Inflammatory macrophage (primary cell): ENCODE data around the gene IL17A.
A peak's percentile ranks its signal among the peaks of the same experiment; 100 is the strongest.

Experiments
- DNase-seq, 2 donors: peaks; one replicate each; pipeline ENCODE4 v3.0.0-alpha.2; 2020 to 2022

IL17A gene

DNA sequence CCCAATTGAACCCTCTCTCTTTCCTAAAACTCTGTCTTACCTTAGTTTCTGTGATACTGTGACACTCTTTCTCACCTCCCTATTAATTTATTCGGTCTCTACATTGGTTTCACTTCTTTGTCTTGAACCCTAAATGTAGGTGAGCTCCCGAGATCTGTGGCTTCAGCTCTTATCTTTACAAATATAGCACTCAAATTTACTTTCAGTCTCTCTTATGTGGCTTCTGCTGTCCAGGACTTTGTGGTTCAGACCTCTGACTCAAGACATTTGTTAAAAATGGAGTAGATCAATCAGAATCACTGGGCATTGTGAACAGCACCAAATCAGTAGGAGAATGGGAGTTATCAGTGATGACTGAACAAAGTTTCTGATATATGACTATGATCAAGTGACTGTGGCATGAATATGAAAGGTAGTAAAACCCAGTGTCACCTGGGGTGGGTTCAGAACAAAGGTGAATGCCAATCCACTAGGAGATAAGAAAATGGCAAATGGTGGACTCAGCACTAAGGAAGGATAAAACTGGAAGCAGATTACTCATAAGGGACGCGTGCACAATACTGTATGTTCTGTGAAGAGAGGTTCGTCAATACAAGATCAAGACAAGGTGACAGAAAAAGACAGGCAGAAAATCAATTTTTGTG is 30.9 kb downstream of the IL17A start:
- DNase-seq: no peak

DNA sequence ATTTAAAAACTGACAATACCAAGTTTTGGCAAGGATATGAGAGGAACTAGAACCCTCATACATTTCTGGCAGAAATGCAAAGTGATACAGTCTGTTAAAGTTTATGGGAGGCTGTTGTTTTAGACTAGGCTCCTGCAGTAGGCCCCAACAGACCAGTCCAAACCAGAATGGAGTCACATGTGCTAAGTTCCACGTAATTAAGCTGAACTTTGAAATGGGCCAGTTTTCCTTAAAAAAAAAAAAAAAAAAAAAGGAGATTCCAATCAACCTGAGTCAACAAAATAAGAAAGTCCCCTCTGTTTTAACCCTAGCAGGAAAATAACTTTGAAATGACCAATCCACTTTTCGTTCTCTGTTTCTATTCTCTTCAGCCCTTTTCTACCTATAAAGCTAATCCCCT is 31.6 kb downstream of the IL17A start:
- DNase-seq: no peak

DNA sequence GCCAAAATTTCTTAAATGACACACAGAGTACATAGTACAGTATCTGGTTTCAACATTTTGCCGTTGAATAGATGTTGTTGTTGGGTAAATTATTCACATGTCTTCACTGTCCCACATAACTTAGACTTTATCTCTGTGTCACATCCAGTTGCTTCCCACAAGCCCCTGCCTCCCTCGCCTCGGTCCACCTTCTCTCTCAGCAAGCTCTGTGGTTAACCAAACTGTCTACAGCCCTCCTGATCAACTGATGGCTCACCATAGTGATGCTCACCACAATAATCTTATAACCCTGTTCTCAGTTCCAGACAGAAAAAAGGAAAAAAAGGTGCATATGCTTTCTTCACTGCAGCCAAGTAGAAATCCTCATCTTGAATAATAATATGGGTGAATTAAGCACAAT is 35.1 kb downstream of the IL17A start:
- DNase-seq: no peak

DNA sequence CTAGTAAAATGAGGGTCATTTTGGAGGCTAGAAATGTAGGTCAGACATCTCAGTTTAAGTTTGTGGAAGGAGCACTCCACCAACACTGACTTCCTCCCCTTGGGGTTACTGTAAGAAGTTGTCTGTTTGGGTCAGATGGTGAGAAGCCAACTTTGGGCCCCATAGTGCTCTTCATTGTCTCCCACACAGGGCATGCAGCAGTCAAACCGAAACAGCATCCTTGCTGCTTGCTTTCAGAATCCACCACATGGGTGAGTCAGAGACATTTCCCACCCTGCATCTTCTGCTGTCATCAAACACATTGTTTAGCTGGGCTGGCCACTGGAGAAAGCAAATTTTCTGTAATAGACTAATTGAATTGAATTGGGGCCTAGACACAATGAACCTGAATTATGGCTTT is 41.3 kb downstream of the IL17A start:
- DNase-seq: no peak

DNA sequence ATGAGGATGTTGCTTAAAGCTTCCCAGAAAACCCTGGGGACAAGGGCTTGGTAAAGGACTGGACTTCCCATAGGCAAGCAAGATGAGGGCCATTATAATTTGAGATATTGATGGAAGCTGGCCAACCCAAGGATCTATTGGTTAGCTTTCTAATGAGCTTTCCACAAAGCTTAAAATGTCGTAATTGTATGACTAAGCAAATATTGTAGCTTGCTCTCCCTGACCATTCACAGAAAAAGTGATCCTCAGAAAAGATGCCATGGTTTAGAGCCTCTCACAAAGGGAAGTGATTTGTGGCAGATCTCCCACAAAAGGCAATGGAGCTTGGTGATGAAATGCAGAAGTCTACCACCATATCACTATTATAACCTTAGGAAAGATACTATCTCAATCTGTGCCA is 44.5 kb downstream of the IL17A start:
- peak; percentile 1 to 15 for DNase-seq

DNA sequence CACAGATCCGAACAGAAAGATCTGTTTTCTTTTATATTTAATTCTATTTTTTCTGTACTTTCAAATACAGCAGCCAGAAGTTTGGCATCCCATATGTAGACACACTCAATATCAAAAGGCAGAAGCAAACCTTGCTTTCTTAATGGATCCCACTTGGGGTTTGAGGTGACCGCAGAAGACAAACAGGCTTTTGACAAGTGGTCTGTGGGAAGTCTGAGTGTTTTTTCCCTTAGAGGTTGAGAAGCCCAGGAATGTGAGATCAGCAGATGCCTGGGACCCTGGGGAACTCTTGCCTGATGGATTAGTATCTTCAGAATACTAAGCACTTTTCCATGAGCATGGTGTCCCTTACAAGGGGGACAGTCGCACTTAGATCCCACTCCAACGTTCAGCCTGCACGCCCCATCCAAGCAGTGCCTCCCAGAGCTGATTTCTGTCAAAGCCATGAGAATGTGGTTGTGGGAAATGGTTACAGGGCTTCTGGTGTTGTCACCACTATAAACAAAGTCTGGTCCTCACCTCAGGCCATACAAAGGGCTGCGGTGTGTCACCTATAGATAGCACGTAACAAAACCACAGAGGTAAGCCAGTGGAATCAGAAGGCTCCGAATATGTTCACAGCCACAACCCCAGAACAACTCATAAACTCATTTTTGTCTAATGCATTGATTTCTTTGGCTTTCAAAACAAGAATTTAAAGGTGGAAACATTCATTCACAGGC is 45.4 kb downstream of the IL17A start:
- no peak for DNase-seq

DNA sequence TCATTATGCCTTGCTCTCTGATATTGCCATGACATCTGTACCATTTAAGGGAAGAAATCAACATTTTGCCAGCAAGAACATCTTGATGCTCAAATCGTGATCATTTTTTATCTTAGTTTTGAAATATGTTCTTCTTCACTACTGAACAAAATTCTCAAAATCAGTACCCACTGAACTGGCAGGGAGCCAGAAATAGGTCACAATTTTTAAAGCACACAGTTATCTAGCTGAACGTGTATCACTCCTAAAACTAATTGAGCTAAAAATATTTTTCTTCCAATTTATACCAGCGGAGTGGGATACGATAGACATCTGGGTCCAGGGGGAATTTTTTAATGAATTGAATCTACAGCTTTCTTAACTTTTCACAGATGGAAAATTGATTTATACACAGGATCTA is 46.8 kb downstream of the IL17A start:
- no peak for DNase-seq

DNA sequence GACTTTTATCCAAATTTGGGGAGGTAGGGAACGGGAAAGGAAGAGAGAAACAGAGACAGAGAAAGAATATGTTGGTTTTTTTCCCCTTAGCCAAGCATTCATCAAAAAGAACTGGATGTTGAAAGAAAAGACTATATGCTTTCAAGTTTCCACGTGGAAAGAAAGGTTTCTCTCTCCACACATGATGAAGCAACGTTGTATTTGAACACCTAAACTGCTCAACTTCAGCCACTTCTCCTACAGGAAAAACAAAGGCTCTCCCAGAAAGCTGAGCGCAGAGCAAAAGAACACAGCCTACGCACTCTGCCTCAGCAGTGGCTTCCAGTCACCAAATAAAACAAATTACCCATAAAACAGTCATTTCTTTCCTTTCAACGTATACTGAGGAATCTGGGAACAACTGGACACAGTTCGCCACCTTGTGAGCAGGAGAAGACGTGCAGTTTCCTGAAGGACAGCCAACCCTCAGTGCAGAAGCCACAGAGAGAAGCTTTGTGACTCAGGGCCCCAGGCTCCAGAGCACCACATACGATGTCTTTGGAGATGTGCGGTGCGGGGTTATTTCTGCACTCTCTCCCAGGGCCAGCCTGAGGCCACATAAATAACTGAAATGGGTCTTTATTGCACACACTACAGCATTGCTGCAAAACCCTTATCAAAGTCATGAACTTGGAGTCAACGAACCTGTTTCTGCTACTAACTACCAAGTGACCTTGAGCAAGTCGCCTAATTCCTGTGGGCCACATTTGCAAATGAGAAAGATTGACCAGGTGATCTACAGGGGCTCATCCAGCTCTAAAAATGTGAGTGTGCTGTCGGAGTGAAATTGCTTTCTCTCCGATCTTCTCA is 48.0 kb downstream of the IL17A start:
- peak in 1 of 2 donors; percentile 1 for DNase-seq
